Activated T-helper 1 cell treated with Interleukin-2 at 50 U/mL for 16 hours (primary cell): ENCODE measurements around the gene CYCS.
A peak's percentile ranks its signal among the peaks of the same experiment; 100 is the strongest.
"Not testable (repeated sequence)": the region's sequence is repeated elsewhere in the genome, so short reads cannot be mapped to it uniquely, and the experiment has no call there.

Experiments
- DNase-seq: peaks from one replicate; pipeline ENCODE4 v3.0.0-alpha.2; 2020; ENCODE audit warnings: low read depth

The CYCS gene

GRCh38 chr7:25118048-25118753, 6.9 kb downstream of the CYCS start:
- DNase-seq = no peak

- DNase-seq = no peak
Observed at GRCh38 chr7:25117226-25118047, 7.6 kb downstream of the CYCS start.

DNA sequence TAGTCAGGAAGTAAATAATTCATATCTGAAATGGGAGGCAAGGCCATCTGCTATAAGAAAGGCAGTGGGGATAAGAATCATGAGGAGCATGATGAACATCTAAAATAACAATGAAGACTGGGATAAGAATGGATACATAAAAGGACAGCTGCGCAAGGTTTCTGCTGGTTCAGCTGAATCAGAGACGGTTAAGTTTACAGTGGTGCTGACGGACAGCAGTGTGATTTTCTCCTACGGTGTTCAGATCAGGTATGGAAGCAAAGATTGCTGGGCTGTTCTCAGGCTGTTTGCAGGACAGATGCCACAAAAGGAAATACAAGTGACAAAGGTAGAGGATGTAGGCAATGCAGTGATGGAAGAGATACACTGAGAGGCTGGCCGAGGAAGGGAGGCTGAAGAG, 8.4 kb downstream of the CYCS start:
- no peak for DNase-seq

- DNase-seq = not testable (repeated sequence)
Observed at GRCh38 chr7:25110514-25110913, 14.5 kb downstream of the CYCS start.

DNA sequence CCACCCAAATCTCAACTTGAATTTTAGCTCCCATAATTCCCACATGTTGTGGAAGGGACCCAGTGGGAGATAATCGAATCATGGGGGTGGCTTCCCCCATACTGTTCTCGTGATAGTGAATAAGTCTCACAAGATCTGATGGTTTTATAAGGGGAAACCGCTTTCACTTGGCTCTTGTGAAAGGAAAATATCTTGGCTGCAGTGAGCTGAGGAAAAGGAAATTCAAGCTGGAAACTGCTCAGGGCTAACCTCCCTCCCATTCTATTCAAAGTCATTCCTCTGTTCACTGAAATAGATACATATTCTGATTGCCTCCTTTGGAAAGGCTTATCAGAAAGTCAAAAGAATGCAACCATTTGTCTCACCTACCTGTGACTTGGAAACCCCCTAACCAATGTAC, 15.8 kb downstream of the CYCS start:
- no peak for DNase-seq

DNA sequence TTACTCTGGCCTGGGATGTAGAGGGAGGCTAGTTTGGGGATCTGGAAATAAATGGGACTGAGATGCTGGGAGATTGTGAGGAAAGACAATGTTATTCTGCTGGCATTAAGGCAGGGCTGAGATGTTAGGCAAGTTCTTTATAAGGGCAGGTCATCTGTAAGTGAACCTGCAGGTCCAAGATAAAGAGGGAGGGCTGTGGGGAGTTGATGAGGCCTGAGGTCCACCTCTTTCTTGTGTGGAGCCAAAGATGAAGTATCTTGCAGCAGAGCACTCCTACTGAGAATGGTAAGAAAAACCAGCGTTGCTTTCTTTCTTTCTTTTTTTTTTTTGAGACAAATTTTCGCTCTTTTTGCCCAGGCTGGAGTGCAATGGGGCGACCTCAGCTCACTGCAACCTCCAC, 19.1 kb downstream of the CYCS start:
- no peak for DNase-seq

DNA sequence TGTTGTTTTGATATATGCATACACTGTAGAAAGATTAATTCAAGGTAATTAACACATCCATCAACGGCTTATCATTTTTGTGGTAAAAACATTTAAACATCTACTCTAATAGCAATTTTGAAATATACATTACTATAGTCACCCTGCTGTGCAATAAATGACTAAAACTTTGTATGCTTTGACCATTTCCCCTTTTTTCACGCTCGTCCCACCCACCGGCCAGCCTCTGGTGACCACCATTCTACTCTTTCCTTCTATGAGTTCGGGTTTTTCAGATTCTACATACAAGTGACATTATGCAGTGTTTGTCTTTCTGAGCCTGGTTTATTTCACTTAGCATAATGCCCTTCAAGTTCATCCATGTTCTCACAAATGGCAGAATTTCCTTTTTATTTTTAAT, 21.3 kb downstream of the CYCS start:
- no peak for DNase-seq

GRCh38 chr7:25101817-25102216, 23.2 kb downstream of the CYCS start:
- DNase-seq = no peak

GRCh38 chr7:25098096-25099046, 26.7 kb downstream of the CYCS start:
- peak; percentile 33 for DNase-seq

DNA sequence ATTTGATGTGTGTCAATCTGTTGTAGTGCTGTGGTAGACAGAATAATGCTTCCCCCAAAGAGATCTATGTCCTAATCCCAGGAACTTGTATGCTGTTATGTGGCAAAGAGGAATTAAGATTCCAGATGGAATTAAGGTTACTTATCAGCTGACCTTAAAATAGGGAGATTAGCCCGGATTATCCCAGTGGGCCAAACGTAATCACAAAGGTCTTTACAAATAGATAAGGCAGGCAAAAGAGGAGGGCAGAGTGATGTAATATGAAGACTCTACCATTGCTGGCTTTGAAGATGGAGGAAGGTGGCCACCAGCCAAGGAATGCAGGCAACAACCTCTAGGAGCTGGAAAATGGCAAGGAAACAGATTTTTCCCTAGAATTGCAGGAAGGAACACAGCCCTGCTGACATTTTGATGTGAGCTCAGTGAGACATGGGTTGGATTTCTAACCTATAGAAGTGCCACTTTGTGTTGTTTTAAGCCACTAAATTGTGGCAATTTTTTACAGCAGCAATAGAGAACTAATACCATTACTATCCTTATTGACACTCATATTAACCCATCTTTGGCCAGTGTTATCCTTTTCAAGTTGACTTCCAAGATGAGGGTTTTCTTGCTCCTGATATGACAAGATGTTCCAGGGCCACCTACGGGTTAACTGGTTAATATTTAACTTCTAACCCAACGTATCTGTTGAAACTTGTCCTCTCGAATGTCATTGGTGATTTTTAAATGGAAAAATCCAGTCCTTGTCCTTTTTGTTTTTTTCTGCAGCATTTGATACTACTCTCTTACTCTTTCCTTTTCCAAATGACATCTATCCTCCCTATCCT, 29.3 kb downstream of the CYCS start:
- DNase-seq = no peak

DNA sequence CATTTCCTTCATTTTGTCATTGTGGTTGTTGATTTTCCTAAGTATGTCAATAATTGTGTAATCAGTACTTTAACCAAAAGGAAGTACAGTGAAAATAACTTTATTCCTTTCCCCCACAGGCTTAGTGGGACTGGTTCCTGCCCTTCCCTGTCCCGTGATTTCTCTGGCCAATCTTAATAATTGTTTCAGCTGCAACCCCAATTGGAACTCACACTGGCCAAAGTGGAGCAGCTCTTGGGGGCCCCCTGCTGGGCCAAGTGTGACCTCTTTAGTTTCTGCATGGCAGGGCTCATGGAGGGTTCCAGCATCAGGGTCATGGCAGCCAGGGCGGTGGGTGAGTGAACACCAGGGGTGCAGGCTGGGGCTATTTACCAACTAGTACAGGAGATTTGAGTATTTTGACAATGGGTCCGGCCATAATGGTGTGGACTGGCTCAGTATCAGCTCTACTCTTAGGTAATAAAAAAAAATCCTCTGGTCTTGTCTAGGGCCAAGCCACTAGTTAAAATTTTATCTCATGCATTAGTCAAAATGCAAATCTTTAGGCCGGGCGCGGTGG, 31.7 kb downstream of the CYCS start:
- peak; percentile 52 for DNase-seq

DNA sequence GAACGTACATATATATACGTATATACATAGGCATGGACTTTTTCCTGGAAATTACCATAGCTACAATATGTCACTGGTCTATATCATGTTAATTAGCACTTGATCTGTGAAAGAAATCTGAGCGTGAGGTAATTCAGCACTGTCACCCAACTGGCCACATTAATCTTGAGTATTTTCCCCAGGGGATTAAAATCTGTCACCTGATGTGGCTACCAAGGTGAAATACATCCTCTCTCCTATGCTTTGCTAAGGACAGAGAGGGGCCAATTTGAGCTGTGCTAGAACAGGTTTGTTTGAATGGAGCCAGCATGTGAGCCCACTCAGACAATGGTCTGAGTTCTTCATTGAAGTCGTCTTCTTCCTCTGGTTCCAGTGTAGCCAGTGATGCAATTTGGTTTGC, 33.3 kb downstream of the CYCS start:
- DNase-seq = no peak

- no peak for DNase-seq
Observed at GRCh38 chr7:25091176-25091575, 33.9 kb downstream of the CYCS start.

- no peak for DNase-seq
Observed at GRCh38 chr7:25090374-25090773, 34.7 kb downstream of the CYCS start.

- no peak for DNase-seq
Observed at GRCh38 chr7:25087855-25088254, 37.2 kb downstream of the CYCS start.

DNA sequence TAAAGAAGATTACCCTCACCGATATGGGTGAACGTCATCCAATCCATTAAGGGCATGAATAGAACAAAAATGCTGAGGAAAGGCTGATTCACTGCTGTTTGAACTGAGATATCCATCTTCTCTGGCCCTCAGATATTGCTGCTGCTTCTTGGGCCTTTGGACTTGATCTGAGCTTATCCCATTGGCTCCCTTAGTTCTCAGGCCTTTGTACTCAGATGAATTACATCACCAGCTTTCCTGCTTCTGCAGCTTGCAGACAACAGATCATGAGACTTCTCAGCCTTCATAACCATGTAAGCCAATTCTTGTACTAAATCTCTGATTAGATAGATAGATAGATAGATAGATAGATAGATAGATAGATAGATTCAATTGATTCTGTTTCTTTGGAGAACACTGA, 40.2 kb downstream of the CYCS start:
- DNase-seq = no peak

DNA sequence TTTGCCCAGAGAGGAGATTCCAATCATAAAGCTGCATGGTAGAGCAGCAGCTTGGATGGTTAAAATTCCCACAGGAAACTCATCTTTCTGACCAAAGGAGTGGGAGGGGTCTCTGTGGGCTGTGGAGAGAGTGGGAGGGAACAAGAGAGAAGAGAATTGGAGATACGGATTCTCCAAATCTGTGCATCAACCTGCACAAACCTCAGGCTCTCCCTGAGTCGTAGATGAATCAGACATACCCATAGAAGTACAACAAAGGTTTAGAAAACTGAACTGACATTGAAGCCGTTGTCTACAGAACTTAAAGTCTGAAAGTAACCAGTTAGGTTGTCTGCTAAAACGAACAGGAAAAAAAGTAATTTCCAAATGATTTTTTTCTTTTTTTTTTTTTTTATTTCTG, 41.9 kb downstream of the CYCS start:
- no peak for DNase-seq

GRCh38 chr7:25082041-25082440, 43.0 kb downstream of the CYCS start:
- not testable (repeated sequence) for DNase-seq

- no peak for DNase-seq
Observed at GRCh38 chr7:25077096-25077495, 48.0 kb downstream of the CYCS start.

DNA sequence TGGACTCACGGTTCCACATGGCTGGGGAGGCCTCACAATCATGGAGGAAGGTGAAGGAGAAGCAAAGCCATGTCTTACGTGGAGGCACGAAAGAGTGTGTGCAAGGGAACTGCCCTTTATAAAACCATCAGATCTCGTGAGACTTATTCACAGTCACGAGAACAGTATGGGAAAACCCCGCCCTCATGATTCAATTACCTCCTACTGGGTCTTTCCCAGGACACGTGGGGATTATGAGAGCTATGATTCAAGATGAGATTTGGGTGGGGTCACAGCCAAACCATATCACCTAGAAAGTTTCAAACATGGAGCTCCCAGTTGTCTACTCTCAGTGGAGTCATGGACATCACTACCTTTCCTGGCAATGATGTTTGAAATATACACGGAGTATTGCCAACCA, 49.6 kb downstream of the CYCS start:
- DNase-seq = no peak

DNA sequence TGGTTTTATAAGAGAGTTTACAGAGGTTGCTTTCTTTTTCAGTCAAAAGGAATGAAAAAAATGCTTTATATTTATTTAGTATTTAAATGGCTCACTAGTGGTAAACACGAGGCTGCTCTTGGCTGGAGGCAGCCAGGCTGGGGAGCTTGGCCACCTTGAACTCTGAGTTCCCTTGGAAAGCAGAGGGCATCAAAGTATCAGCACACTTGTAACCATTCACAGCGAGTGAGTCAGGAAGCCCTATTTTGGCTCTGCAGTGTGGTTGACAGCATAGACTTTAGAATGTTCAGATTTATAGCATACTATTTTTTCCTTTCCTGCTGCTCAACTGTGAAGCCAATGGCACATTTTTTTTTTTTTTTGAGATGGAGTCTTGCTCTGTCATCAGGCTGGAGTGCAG, 51.6 kb downstream of the CYCS start:
- DNase-seq = no peak
